HG03354 (cell line): ENCODE measurements around the gene PBRM1.

ENCODE experiments used
- ATAC-seq: cut with Tn5 transposase; IDR thresholded peaks from one replicate; pipeline ENCODE4 v1.9.1; 2021; ENCODE audit warnings: mild to moderate bottlenecking; ENCODE audit not compliant: unreplicated experiment, poor library complexity, severe bottlenecking

PBRM1 gene

GRCh38 chr3:52600258-52600657, 85.5 kb downstream of the PBRM1 start:
- no peak for ATAC-seq

- ATAC-seq = no peak
Observed at GRCh38 chr3:52596658-52597265, 89.0 kb downstream of the PBRM1 start.

GRCh38 chr3:52593103-52593502, 92.6 kb downstream of the PBRM1 start:
- ATAC-seq = no peak

- ATAC-seq = no peak
Observed at GRCh38 chr3:52574056-52574965, 111.4 kb downstream of the PBRM1 start.

- no peak for ATAC-seq
Observed at GRCh38 chr3:52572221-52572620, 113.5 kb downstream of the PBRM1 start.

- no peak for ATAC-seq
Observed at GRCh38 chr3:52570076-52570475, 115.6 kb downstream of the PBRM1 start.

- no peak for ATAC-seq
Observed at GRCh38 chr3:52568069-52568468, 117.6 kb downstream of the PBRM1 start.

- ATAC-seq = no peak
Observed at GRCh38 chr3:52563984-52564383, 121.7 kb downstream of the PBRM1 start.

GRCh38 chr3:52561028-52561747, 124.5 kb downstream of the PBRM1 start:
- ATAC-seq = no peak

- ATAC-seq = no peak
Observed at GRCh38 chr3:52558436-52558835, 127.3 kb downstream of the PBRM1 start.

GRCh38 chr3:52557011-52557960, 128.4 kb downstream of the PBRM1 start:
- ATAC-seq = no peak

GRCh38 chr3:52555056-52555455, 130.7 kb downstream of the PBRM1 start:
- no peak for ATAC-seq

- ATAC-seq = no peak
Observed at GRCh38 chr3:52554026-52554755, 131.5 kb downstream of the PBRM1 start.

GRCh38 chr3:52552089-52552488, 133.6 kb downstream of the PBRM1 start:
- ATAC-seq = no peak

GRCh38 chr3:52551118-52551517, 134.6 kb downstream of the PBRM1 start:
- no peak for ATAC-seq

GRCh38 chr3:52547143-52547542, 138.6 kb downstream of the PBRM1 start:
- ATAC-seq = no peak

GRCh38 chr3:52546111-52546901, 139.4 kb downstream of the PBRM1 start:
- no peak for ATAC-seq

GRCh38 chr3:52544937-52545336, 140.8 kb downstream of the PBRM1 start:
- ATAC-seq = no peak
